ENCODE data around the gene MAT2A. TPM values are rescaled to one million over a fixed set of nuclear protein-coding genes. Genes with fewer than 3 reads are reported as not detected.
A peak's percentile ranks its signal among the peaks of the same experiment; 100 is the strongest.

MAT2A gene
- total RNA-seq, 3 donors from 2014 or later (not counting 1 experiment from before 2014, with no cell fraction given) = 116 to 141 (median 135) TPM

GRCh38 chr2:85540133-85540648, 1.2 kb downstream of the MAT2A start:
- peak overlapping the region; percentile 95 for H3K4me3 Mint-ChIP-seq
- Histone ChIP-seq H3K9me3 (ENCODE audit: control insufficient read depth, insufficient read depth, low read length) (no peaks in the 10 kb centered on the region), H3K27ac (ENCODE audit: low read length) (peak overlapping the region; percentile 87), H3K4me1 (ENCODE audit: control insufficient read depth, insufficient read depth, low read length) (peaks cover 23% of the 10 kb centered on the region), H3K27me3 (ENCODE audit: control insufficient read depth, insufficient read depth, low read length) (no peaks in the 10 kb centered on the region), H3K36me3 (ENCODE audit: control insufficient read depth, insufficient read depth, low read length) (peaks cover 37% of the 10 kb centered on the region), H3K4me3 (ENCODE audit: low read length) (peak overlapping the region; percentile 90)
- peak overlapping the region; percentile 89 to 90 for H3K27ac Mint-ChIP-seq
- DNase-seq = no peak
- peaks cover 38 to 47% of the 10 kb centered on the region in 2 donors for H3K4me1 Mint-ChIP-seq
- no peaks in the 10 kb centered on the region for H3K27me3 Mint-ChIP-seq (ENCODE audit: low read depth in 2 of 2)
- intact Hi-C loops (cut with micrococcal nuclease) = no loop called here
- H3K9me3 Mint-ChIP-seq = no peaks in the 10 kb centered on the region
- ATAC-seq = no peak
- WGBS (ENCODE audit: insufficient coverage) = 13% methylated on average over 11 of the region's 11 CpGs
- peaks cover 30% of the 10 kb centered on the region for H3K36me3 Mint-ChIP-seq
- TF ChIP-seq CTCF (IDR thresholded peaks at IDR 0.05) = no peak

- 60% methylated on average over 3 of the region's 4 CpGs for WGBS (ENCODE audit: insufficient coverage)
- intact Hi-C loops (cut with micrococcal nuclease) = no loop called here
- Histone ChIP-seq H3K4me3 (ENCODE audit: low read length) (no peak overlapping the region), H3K9me3 (ENCODE audit: control insufficient read depth, insufficient read depth, low read length) (no peaks in the 10 kb centered on the region), H3K36me3 (ENCODE audit: control insufficient read depth, insufficient read depth, low read length) (peaks cover 46% of the 10 kb centered on the region), H3K27ac (ENCODE audit: low read length) (no peak overlapping the region), H3K27me3 (ENCODE audit: control insufficient read depth, insufficient read depth, low read length) (no peaks in the 10 kb centered on the region), H3K4me1 (ENCODE audit: control insufficient read depth, insufficient read depth, low read length) (peaks cover 23% of the 10 kb centered on the region)
- no peak for ATAC-seq
- Mint-ChIP-seq H3K4me3 (peak overlapping the region; percentile 95), H3K9me3 (no peaks in the 10 kb centered on the region), H3K27me3 (ENCODE audit: low read depth in 2 of 2) (no peaks in the 10 kb centered on the region), H3K36me3 (peaks cover 30% of the 10 kb centered on the region), H3K4me1 (peaks cover 38 to 47% of the 10 kb centered on the region in 2 donors), H3K27ac (peak overlapping the region in 1 of 2 donors; percentile 90)
- DNase-seq = no peak
- no peak for TF ChIP-seq CTCF (IDR thresholded peaks at IDR 0.05)
Measured at GRCh38 chr2:85541262-85541661, 2.3 kb downstream of the MAT2A start.

GRCh38 chr2:85541753-85542457, 2.9 kb downstream of the MAT2A start:
- DNase-seq = no peak
- ATAC-seq = no peak
- Histone ChIP-seq H3K27ac (ENCODE audit: low read length) (no peak overlapping the region), H3K36me3 (ENCODE audit: control insufficient read depth, insufficient read depth, low read length) (peaks cover 47% of the 10 kb centered on the region), H3K9me3 (ENCODE audit: control insufficient read depth, insufficient read depth, low read length) (no peaks in the 10 kb centered on the region), H3K4me3 (ENCODE audit: low read length) (no peak overlapping the region), H3K4me1 (ENCODE audit: control insufficient read depth, insufficient read depth, low read length) (peaks cover 23% of the 10 kb centered on the region), H3K27me3 (ENCODE audit: control insufficient read depth, insufficient read depth, low read length) (no peaks in the 10 kb centered on the region)
- H3K9me3 Mint-ChIP-seq = no peaks in the 10 kb centered on the region
- 87% methylated on average over 5 of the region's 5 CpGs for WGBS (ENCODE audit: insufficient coverage)
- H3K27me3 Mint-ChIP-seq (ENCODE audit: low read depth in 2 of 2) = no peaks in the 10 kb centered on the region
- intact Hi-C loops (cut with micrococcal nuclease) = no loop called here
- peaks cover 38 to 47% of the 10 kb centered on the region in 2 donors for H3K4me1 Mint-ChIP-seq
- H3K36me3 Mint-ChIP-seq = peaks cover 30% of the 10 kb centered on the region
- no peak overlapping the region for H3K4me3 Mint-ChIP-seq
- H3K27ac Mint-ChIP-seq = peak overlapping the region in 1 of 2 donors; percentile 90
- no peak for TF ChIP-seq CTCF (IDR thresholded peaks at IDR 0.05)

Data from natural killer cell (primary cell).